HepG2 (cell line): ENCODE measurements around the gene MAT2A. TPM values are rescaled to one million over a fixed set of nuclear protein-coding genes. Genes with fewer than 3 reads are reported as not detected.
A peak's percentile ranks its signal among the peaks of the same experiment; 100 is the strongest.

Source experiments
- ETV6 ChIP-seq: sonication (generic); formaldehyde crosslinking; conservative IDR thresholded peaks from 2 replicates; pipeline ENCODE4 v1.4.0; 2020; ENCODE audit warnings: missing genetic modification reagents
- FOXC1 ChIP-seq: sonication (generic); formaldehyde crosslinking; IDR thresholded peaks from 2 replicates; pipeline ENCODE4 v1.8.0; 2022; ENCODE audit warnings: mild to moderate bottlenecking, missing genetic modification reagents, borderline replicate concordance
- NFRKB ChIP-seq: fragments of 450-650 bp; IDR thresholded peaks from 2 replicates; pipeline ENCODE4 v1.6.1; 2017
- ONECUT2 ChIP-seq: sonication (generic); formaldehyde crosslinking; IDR thresholded peaks from 2 replicates; pipeline ENCODE4 v1.4.0; 2020; ENCODE audit warnings: missing genetic modification reagents
- TGIF2 ChIP-seq: IDR thresholded peaks from 2 replicates; pipeline ENCODE4 v1.6.1; 2016; ENCODE audit warnings: control low read depth, missing compliant biosample characterization
- ZBTB7B ChIP-seq: sonication (generic); formaldehyde crosslinking; IDR thresholded peaks from 2 replicates; pipeline ENCODE4 v1.4.0; 2020; ENCODE audit warnings: missing genetic modification reagents
- ZC3H13 ChIP-seq: sonication (generic); formaldehyde crosslinking; IDR thresholded peaks from 2 replicates; pipeline ENCODE4 v1.8.1; 2023; ENCODE audit warnings: mild to moderate bottlenecking, missing genetic modification reagents, moderate library complexity
- ZNF101 ChIP-seq: sonication (generic); formaldehyde crosslinking; IDR thresholded peaks from 2 replicates; pipeline ENCODE4 v1.4.0; 2020; ENCODE audit warnings: mild to moderate bottlenecking, low read depth, missing genetic modification reagents, borderline replicate concordance
- ZNF354B ChIP-seq: sonication (generic); formaldehyde crosslinking; IDR thresholded peaks from 2 replicates; pipeline ENCODE4 v1.8.0; 2022; ENCODE audit warnings: mild to moderate bottlenecking, missing genetic modification reagents
- ZNF7 ChIP-seq: IDR thresholded peaks from 2 replicates; pipeline ENCODE4 v1.6.1; 2016; ENCODE audit warnings: missing biosample characterization, missing genetic modification reagents
- ZNF747 ChIP-seq: sonication (generic); formaldehyde crosslinking; IDR thresholded peaks from 2 replicates; pipeline ENCODE4 v1.8.1; 2023; ENCODE audit warnings: missing genetic modification reagents, mild to moderate bottlenecking, borderline replicate concordance
- ZNF777 ChIP-seq: sonication (generic); formaldehyde crosslinking; IDR thresholded peaks from 2 replicates; pipeline ENCODE4 v1.4.0; 2020; ENCODE audit warnings: missing genetic modification reagents
- polyA plus RNA-seq, 8 experiments: library from polyadenylated mRNA; depleted of rRNA in 3 of 8; stranded (reverse) in 7 of 8; unstranded in 1 of 8; fragments of >200 nt; fragmentation: Illumina TruSeq in 4 of 8; extraction: Trizol in 4 of 8; gene quantifications; 2 replicates each; pipeline versions ENCODE4 v1.2.1 to v1.2.3, GENCODE V29; 2011 to 2016; ENCODE audit warnings: low read depth in 4 of 8, missing spikeins in 1 of 8, mixed read lengths in 1 of 8; ENCODE audit not compliant: insufficient read depth in 1 of 8
- total RNA-seq, 5 experiments: library from RNA; depleted of rRNA; stranded (reverse); fragments of >200 nt; fragmentation: Illumina TruSeq; extraction: Trizol; gene quantifications; 2 replicates each; pipeline ENCODE4 v1.2.3, GENCODE V29; 2016; ENCODE audit warnings: low read depth in 1 of 5
- TF ChIP-seq, protein P1 (sequence below): IDR thresholded peaks from 2 replicates; pipeline ENCODE4 v1.4.0; 2020; ENCODE audit warnings: mild to moderate bottlenecking, missing genetic modification reagents
- TF ChIP-seq, protein P2 (sequence below): sonication (generic); formaldehyde crosslinking; IDR thresholded peaks from 2 replicates; pipeline ENCODE4 v1.4.0; 2020; ENCODE audit warnings: mild to moderate bottlenecking, missing genetic modification reagents
- TF ChIP-seq, protein P3 (sequence below): sonication (generic); formaldehyde crosslinking; IDR thresholded peaks from 2 replicates; pipeline ENCODE4 v1.5.0; 2020; ENCODE audit warnings: missing genetic modification reagents
- TF ChIP-seq, protein P4 (sequence below): sonication (generic); formaldehyde crosslinking; IDR thresholded peaks from 2 replicates; pipeline ENCODE4 v1.5.0; 2020; ENCODE audit warnings: mild to moderate bottlenecking, missing genetic modification reagents
- TF ChIP-seq, protein P5 (sequence below): sonication (generic); formaldehyde crosslinking; IDR thresholded peaks from 2 replicates; pipeline ENCODE4 v1.8.1; 2023; ENCODE audit warnings: mild to moderate bottlenecking, missing genetic modification reagents
- TF ChIP-seq, protein P6 (sequence below): sonication (generic); formaldehyde crosslinking; IDR thresholded peaks from 2 replicates; pipeline ENCODE4 v1.5.0; 2020; ENCODE audit warnings: missing genetic modification reagents

Gene MAT2A
- total and polyA plus RNA-seq, 2 of the 13 experiments (the other 11 are each of a cell fraction or from before 2014, with no cell fraction given): 155 to 331 TPM

DNA sequence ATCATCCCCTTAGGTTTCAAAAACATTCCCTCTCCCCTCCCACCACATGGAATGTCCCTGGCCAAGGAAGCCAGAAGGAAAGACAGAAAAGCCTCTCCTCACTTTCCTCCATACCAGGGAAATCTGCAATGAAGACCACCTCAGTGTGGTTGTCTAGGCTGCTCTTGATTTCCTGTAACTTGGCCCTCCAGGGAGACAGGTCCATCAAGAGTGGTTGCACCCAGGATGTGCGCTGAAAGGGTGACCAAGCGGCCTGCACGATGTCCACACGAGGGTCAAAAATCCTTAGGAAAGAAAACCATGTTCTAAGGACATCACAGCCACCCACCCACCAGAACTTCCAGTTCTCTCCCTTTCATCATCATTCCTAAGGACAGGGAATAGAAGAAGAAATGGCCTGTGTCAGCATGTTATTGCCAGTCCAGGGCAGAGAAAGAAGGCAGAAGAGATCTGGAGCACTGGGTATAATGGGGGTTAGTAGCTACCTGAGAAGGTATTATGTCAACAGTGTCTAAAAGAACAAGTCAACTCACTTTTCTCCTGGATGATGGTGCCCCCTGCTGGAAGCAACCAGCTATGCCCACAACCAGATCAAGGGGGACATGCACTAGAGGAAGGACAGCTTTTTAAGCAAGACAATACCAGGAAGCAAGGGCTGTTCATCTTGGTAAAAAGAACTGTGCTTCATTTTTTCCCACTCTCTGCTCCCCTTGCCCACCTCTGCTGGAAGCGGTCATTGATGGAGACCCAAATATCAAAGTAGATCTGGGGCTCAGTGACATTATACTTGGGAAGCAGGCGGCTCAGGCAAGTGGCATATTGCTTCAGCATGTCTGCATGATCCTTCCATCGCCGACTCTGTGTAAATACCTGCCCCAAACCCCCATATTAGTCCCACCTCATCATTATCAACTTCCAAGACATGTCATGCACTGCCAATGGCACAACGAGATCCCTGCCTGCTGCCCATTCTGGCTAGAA, 13.0 kb downstream of the MAT2A start (continued):
- TF ChIP-seq, protein P1, sequence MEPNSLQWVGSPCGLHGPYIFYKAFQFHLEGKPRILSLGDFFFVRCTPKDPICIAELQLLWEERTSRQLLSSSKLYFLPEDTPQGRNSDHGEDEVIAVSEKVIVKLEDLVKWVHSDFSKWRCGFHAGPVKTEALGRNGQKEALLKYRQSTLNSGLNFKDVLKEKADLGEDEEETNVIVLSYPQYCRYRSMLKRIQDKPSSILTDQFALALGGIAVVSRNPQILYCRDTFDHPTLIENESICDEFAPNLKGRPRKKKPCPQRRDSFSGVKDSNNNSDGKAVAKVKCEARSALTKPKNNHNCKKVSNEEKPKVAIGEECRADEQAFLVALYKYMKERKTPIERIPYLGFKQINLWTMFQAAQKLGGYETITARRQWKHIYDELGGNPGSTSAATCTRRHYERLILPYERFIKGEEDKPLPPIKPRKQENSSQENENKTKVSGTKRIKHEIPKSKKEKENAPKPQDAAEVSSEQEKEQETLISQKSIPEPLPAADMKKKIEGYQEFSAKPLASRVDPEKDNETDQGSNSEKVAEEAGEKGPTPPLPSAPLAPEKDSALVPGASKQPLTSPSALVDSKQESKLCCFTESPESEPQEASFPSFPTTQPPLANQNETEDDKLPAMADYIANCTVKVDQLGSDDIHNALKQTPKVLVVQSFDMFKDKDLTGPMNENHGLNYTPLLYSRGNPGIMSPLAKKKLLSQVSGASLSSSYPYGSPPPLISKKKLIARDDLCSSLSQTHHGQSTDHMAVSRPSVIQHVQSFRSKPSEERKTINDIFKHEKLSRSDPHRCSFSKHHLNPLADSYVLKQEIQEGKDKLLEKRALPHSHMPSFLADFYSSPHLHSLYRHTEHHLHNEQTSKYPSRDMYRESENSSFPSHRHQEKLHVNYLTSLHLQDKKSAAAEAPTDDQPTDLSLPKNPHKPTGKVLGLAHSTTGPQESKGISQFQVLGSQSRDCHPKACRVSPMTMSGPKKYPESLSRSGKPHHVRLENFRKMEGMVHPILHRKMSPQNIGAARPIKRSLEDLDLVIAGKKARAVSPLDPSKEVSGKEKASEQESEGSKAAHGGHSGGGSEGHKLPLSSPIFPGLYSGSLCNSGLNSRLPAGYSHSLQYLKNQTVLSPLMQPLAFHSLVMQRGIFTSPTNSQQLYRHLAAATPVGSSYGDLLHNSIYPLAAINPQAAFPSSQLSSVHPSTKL (CRISPR knock-in tag): peak; percentile 59; the same call in 1 of the 2 replicates
- TF ChIP-seq ZC3H13 (CRISPR knock-in tag): no peak; the same call in 1 of the 2 replicates
- 0 out of 2 replicates have a peak, but pooled peaks have one; percentile 52 for TF ChIP-seq ZBTB7B (CRISPR knock-in tag)
- TF ChIP-seq, protein P2, sequence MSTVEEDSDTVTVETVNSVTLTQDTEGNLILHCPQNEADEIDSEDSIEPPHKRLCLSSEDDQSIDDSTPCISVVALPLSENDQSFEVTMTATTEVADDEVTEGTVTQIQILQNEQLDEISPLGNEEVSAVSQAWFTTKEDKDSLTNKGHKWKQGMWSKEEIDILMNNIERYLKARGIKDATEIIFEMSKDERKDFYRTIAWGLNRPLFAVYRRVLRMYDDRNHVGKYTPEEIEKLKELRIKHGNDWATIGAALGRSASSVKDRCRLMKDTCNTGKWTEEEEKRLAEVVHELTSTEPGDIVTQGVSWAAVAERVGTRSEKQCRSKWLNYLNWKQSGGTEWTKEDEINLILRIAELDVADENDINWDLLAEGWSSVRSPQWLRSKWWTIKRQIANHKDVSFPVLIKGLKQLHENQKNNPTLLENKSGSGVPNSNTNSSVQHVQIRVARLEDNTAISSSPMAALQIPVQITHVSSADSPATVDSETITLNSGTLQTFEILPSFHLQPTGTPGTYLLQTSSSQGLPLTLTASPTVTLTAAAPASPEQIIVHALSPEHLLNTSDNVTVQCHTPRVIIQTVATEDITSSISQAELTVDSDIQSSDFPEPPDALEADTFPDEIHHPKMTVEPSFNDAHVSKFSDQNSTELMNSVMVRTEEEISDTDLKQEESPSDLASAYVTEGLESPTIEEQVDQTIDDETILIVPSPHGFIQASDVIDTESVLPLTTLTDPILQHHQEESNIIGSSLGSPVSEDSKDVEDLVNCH (CRISPR knock-in tag): no peak
- no peak for TF ChIP-seq ZNF354B (CRISPR knock-in tag)
- TF ChIP-seq, protein P3, sequence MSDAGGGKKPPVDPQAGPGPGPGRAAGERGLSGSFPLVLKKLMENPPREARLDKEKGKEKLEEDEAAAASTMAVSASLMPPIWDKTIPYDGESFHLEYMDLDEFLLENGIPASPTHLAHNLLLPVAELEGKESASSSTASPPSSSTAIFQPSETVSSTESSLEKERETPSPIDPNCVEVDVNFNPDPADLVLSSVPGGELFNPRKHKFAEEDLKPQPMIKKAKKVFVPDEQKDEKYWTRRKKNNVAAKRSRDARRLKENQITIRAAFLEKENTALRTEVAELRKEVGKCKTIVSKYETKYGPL (CRISPR knock-in tag): no peak
- TF ChIP-seq, protein P4, sequence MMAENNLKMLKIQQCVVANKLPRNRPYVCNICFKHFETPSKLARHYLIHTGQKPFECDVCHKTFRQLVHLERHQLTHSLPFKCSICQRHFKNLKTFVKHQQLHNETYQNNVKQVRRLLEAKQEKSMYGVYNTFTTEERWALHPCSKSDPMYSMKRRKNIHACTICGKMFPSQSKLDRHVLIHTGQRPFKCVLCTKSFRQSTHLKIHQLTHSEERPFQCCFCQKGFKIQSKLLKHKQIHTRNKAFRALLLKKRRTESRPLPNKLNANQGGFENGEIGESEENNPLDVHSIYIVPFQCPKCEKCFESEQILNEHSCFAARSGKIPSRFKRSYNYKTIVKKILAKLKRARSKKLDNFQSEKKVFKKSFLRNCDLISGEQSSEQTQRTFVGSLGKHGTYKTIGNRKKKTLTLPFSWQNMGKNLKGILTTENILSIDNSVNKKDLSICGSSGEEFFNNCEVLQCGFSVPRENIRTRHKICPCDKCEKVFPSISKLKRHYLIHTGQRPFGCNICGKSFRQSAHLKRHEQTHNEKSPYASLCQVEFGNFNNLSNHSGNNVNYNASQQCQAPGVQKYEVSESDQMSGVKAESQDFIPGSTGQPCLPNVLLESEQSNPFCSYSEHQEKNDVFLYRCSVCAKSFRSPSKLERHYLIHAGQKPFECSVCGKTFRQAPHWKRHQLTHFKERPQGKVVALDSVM: no peak
- TF ChIP-seq TGIF2 (CRISPR knock-in tag): no peak
- TF ChIP-seq FOXC1: no peak
- TF ChIP-seq ONECUT2 (CRISPR knock-in tag): no peak
- no peak for TF ChIP-seq ZNF101
- TF ChIP-seq, protein P5, sequence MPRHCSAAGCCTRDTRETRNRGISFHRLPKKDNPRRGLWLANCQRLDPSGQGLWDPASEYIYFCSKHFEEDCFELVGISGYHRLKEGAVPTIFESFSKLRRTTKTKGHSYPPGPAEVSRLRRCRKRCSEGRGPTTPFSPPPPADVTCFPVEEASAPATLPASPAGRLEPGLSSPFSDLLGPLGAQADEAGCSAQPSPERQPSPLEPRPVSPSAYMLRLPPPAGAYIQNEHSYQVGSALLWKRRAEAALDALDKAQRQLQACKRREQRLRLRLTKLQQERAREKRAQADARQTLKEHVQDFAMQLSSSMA: no peak
- no peak for TF ChIP-seq ZNF7 (CRISPR knock-in tag)
- TF ChIP-seq ZNF777 (CRISPR knock-in tag): no peak
- TF ChIP-seq NFRKB: no peak
- TF ChIP-seq, protein P6, sequence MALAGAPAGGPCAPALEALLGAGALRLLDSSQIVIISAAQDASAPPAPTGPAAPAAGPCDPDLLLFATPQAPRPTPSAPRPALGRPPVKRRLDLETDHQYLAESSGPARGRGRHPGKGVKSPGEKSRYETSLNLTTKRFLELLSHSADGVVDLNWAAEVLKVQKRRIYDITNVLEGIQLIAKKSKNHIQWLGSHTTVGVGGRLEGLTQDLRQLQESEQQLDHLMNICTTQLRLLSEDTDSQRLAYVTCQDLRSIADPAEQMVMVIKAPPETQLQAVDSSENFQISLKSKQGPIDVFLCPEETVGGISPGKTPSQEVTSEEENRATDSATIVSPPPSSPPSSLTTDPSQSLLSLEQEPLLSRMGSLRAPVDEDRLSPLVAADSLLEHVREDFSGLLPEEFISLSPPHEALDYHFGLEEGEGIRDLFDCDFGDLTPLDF: no peak
- 0 out of 2 replicates have a peak, but pooled peaks have one; percentile 31 for TF ChIP-seq ZNF747 (CRISPR knock-in tag)
- TF ChIP-seq ETV6 (CRISPR knock-in tag): no peak
